ENCODE measurements around the gene DNM2.

DNA sequence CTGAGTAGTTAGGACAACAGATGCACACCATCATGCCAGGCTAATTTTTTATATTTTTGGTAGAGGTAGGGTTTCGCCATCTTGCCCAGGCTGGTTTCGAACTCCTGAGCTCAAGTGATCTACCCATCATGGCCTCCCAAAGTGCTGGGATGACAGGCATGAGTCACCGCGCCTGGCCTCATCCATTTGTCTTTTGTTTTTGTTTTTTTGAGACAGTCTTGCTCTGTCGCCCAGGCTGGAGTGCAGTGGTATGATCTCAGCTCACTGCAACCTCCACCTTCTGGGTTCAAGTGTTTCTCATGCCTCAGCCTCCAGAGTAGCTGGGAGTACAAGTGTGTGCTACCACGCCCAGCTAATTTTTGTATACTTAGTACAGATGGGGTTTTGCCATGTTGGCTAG is 57.0 kb downstream of the DNM2 start:
- TF ChIP-seq EP300 (IDR thresholded peaks at IDR 0.05) (no peak), POLR2A (IDR thresholded peaks at IDR 0.05) (no peak)

All from suprapubic skin (tissue), 2 donors.